Measurements from ENCODE around the gene CA6. TPM values are rescaled to one million over a fixed set of nuclear protein-coding genes. Genes with fewer than 3 reads are reported as not detected.
"Not testable (repeated sequence)": the region's sequence is repeated elsewhere in the genome, so short reads cannot be mapped to it uniquely, and the experiment has no call there.

CA6 gene
- polyA plus RNA-seq, 2 donors, result 0.06 TPM; not detected in 1

- H3K27ac ChIP-seq (ENCODE audit: low read depth in 2 of 2, low read length in 1 of 2), result no peak overlapping the region
- no peaks in the 10 kb centered on the region for H3K36me3 ChIP-seq (ENCODE audit: control insufficient read depth in 2 of 2, insufficient read depth in 2 of 2, low read length in 1 of 2)
- 91 to 93% methylated on average over 16 of the region's 16 CpGs for WGBS, 2 donors
- H3K27me3 ChIP-seq (ENCODE audit: control insufficient read depth in 1 of 2, insufficient read depth in 2 of 2, low read length in 2 of 2), result no peaks in the 10 kb centered on the region
- H3K9me3 ChIP-seq (ENCODE audit: control insufficient read depth in 2 of 2, insufficient read depth in 1 of 2, low read depth in 1 of 2, low read length in 1 of 2), result no peaks in the 10 kb centered on the region
- H3K4me1 ChIP-seq (ENCODE audit: control insufficient read depth in 2 of 2, insufficient read depth in 2 of 2, low read length in 1 of 2), result peaks cover 0 to 2% of the 10 kb centered on the region in 2 donors
- H3K4me3 ChIP-seq (ENCODE audit: low read depth in 1 of 2, low read length in 2 of 2), result no peak overlapping the region
Measured at GRCh38 chr1:8965121-8965820, 19.6 kb downstream of the CA6 start.

- WGBS, 2 donors, result 87 to 92% methylated on average over 4 of the region's 4 CpGs
- H3K27ac ChIP-seq (ENCODE audit: low read depth in 2 of 2, low read length in 1 of 2), result no peak overlapping the region
- no peaks in the 10 kb centered on the region for H3K27me3 ChIP-seq (ENCODE audit: control insufficient read depth in 1 of 2, insufficient read depth in 2 of 2, low read length in 2 of 2)
- no peak overlapping the region for H3K4me3 ChIP-seq (ENCODE audit: low read depth in 1 of 2, low read length in 2 of 2)
- H3K36me3 ChIP-seq (ENCODE audit: control insufficient read depth in 2 of 2, insufficient read depth in 2 of 2, low read length in 1 of 2), result no peaks in the 10 kb centered on the region
- H3K4me1 ChIP-seq (ENCODE audit: control insufficient read depth in 2 of 2, insufficient read depth in 2 of 2, low read length in 1 of 2), result peaks cover 0 to 2% of the 10 kb centered on the region in 2 donors
- H3K9me3 ChIP-seq (ENCODE audit: control insufficient read depth in 2 of 2, insufficient read depth in 1 of 2, low read depth in 1 of 2, low read length in 1 of 2), result no peaks in the 10 kb centered on the region
Measured at GRCh38 chr1:8966606-8967005, 20.9 kb downstream of the CA6 start.

DNA sequence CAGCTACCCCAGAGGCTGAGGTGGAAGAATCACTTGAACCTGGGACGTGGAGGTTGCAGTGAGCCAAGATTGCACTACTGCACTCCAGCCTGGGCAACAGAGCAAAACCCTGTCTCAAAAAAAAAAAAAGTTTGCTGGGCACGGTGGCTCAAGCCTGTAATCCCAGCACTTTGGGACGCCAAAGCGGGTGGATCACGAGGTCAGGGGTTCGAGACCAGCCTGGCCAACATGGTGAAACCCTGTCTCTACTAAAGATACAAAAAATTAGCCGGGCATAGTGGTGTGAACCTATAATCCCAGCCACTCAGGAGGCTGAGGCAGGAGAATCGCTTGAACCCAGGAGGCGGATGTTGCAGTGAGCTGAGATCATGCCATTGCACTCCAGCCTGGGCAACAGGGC, 23.2 kb downstream of the CA6 start:
- WGBS, 2 donors, result 91% methylated on average over 9 of the region's 9 CpGs
- H3K4me1 ChIP-seq (ENCODE audit: control insufficient read depth in 2 of 2, insufficient read depth in 2 of 2, low read length in 1 of 2); H3K27me3 ChIP-seq (ENCODE audit: control insufficient read depth in 1 of 2, insufficient read depth in 2 of 2, low read length in 2 of 2); H3K36me3 ChIP-seq (ENCODE audit: control insufficient read depth in 2 of 2, insufficient read depth in 2 of 2, low read length in 1 of 2); H3K27ac ChIP-seq (ENCODE audit: low read depth in 2 of 2, low read length in 1 of 2); H3K4me3 ChIP-seq (ENCODE audit: low read depth in 1 of 2, low read length in 2 of 2); H3K9me3 ChIP-seq (ENCODE audit: control insufficient read depth in 2 of 2, insufficient read depth in 1 of 2, low read depth in 1 of 2, low read length in 1 of 2): not testable (repeated sequence)

GRCh38 chr1:8969937-8970336, 24.3 kb downstream of the CA6 start:
- no peaks in the 10 kb centered on the region for H3K27me3 ChIP-seq (ENCODE audit: control insufficient read depth in 1 of 2, insufficient read depth in 2 of 2, low read length in 2 of 2)
- no peak overlapping the region for H3K27ac ChIP-seq (ENCODE audit: low read depth in 2 of 2, low read length in 1 of 2)
- no peak overlapping the region for H3K4me3 ChIP-seq (ENCODE audit: low read depth in 1 of 2, low read length in 2 of 2)
- no peaks in the 10 kb centered on the region for H3K4me1 ChIP-seq (ENCODE audit: control insufficient read depth in 2 of 2, insufficient read depth in 2 of 2, low read length in 1 of 2)
- H3K36me3 ChIP-seq (ENCODE audit: control insufficient read depth in 2 of 2, insufficient read depth in 2 of 2, low read length in 1 of 2), result no peaks in the 10 kb centered on the region
- no peaks in the 10 kb centered on the region for H3K9me3 ChIP-seq (ENCODE audit: control insufficient read depth in 2 of 2, insufficient read depth in 1 of 2, low read depth in 1 of 2, low read length in 1 of 2)
- 95% methylated on average over 7 of the region's 7 CpGs for WGBS, 2 donors

GRCh38 chr1:8970870-8971337, 25.2 kb downstream of the CA6 start:
- Histone ChIP-seq H3K27ac (ENCODE audit: low read depth in 2 of 2, low read length in 1 of 2) (no peak overlapping the region), H3K36me3 (ENCODE audit: control insufficient read depth in 2 of 2, insufficient read depth in 2 of 2, low read length in 1 of 2) (no peaks in the 10 kb centered on the region), H3K4me1 (ENCODE audit: control insufficient read depth in 2 of 2, insufficient read depth in 2 of 2, low read length in 1 of 2) (no peaks in the 10 kb centered on the region), H3K27me3 (ENCODE audit: control insufficient read depth in 1 of 2, insufficient read depth in 2 of 2, low read length in 2 of 2) (no peaks in the 10 kb centered on the region), H3K9me3 (ENCODE audit: control insufficient read depth in 2 of 2, insufficient read depth in 1 of 2, low read depth in 1 of 2, low read length in 1 of 2) (no peaks in the 10 kb centered on the region), H3K4me3 (ENCODE audit: low read depth in 1 of 2, low read length in 2 of 2) (no peak overlapping the region)
- WGBS, 2 donors, result 66 to 68% methylated on average over 9 of the region's 9 CpGs

DNA sequence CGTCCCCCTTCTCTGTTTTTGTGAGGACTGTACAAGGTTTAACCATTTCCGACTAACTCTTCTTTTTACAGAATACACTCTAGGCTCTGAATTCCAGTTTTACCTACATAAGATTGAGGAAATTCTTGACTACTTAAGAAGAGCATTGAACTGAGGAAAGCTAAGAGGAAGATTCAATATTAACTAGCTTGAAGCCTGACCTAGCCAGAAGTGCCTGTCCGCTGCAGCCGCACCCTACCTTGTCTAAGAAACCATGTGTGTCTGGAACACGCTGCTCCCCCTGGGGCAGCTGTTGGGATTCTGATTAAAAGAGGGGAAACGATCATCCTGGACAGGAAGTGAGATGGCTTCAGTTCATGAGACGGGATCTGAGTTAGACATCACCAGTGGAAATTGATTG, 28.9 kb downstream of the CA6 start:
- Histone ChIP-seq H3K27ac (ENCODE audit: low read depth in 2 of 2, low read length in 1 of 2) (no peak overlapping the region), H3K4me3 (ENCODE audit: low read depth in 1 of 2, low read length in 2 of 2) (no peak overlapping the region), H3K36me3 (ENCODE audit: control insufficient read depth in 2 of 2, insufficient read depth in 2 of 2, low read length in 1 of 2) (no peaks in the 10 kb centered on the region), H3K9me3 (ENCODE audit: control insufficient read depth in 2 of 2, insufficient read depth in 1 of 2, low read depth in 1 of 2, low read length in 1 of 2) (no peaks in the 10 kb centered on the region), H3K27me3 (ENCODE audit: control insufficient read depth in 1 of 2, insufficient read depth in 2 of 2, low read length in 2 of 2) (no peaks in the 10 kb centered on the region), H3K4me1 (ENCODE audit: control insufficient read depth in 2 of 2, insufficient read depth in 2 of 2, low read length in 1 of 2) (no peaks in the 10 kb centered on the region)
- 66 to 72% methylated on average over 7 of the region's 7 CpGs for WGBS, 2 donors

GRCh38 chr1:8976338-8976737, 30.7 kb downstream of the CA6 start:
- H3K27me3 ChIP-seq (ENCODE audit: control insufficient read depth in 1 of 2, insufficient read depth in 2 of 2, low read length in 2 of 2), result no peaks in the 10 kb centered on the region
- WGBS, 2 donors, result 82 to 83% methylated on average over 5 of the region's 5 CpGs
- H3K4me1 ChIP-seq (ENCODE audit: control insufficient read depth in 2 of 2, insufficient read depth in 2 of 2, low read length in 1 of 2), result no peaks in the 10 kb centered on the region
- H3K9me3 ChIP-seq (ENCODE audit: control insufficient read depth in 2 of 2, insufficient read depth in 1 of 2, low read depth in 1 of 2, low read length in 1 of 2), result no peaks in the 10 kb centered on the region
- H3K4me3 ChIP-seq (ENCODE audit: low read depth in 1 of 2, low read length in 2 of 2), result no peak overlapping the region
- no peak overlapping the region for H3K27ac ChIP-seq (ENCODE audit: low read depth in 2 of 2, low read length in 1 of 2)
- no peaks in the 10 kb centered on the region for H3K36me3 ChIP-seq (ENCODE audit: control insufficient read depth in 2 of 2, insufficient read depth in 2 of 2, low read length in 1 of 2)

GRCh38 chr1:8976896-8977450, 31.3 kb downstream of the CA6 start:
- Histone ChIP-seq H3K27me3 (ENCODE audit: control insufficient read depth in 1 of 2, insufficient read depth in 2 of 2, low read length in 2 of 2) (no peaks in the 10 kb centered on the region), H3K4me1 (ENCODE audit: control insufficient read depth in 2 of 2, insufficient read depth in 2 of 2, low read length in 1 of 2) (no peaks in the 10 kb centered on the region), H3K36me3 (ENCODE audit: control insufficient read depth in 2 of 2, insufficient read depth in 2 of 2, low read length in 1 of 2) (no peaks in the 10 kb centered on the region), H3K9me3 (ENCODE audit: control insufficient read depth in 2 of 2, insufficient read depth in 1 of 2, low read depth in 1 of 2, low read length in 1 of 2) (no peaks in the 10 kb centered on the region), H3K4me3 (ENCODE audit: low read depth in 1 of 2, low read length in 2 of 2) (no peak overlapping the region), H3K27ac (ENCODE audit: low read depth in 2 of 2, low read length in 1 of 2) (no peak overlapping the region)
- WGBS, 2 donors, result 83 to 87% methylated on average over 20 of the region's 20 CpGs

DNA sequence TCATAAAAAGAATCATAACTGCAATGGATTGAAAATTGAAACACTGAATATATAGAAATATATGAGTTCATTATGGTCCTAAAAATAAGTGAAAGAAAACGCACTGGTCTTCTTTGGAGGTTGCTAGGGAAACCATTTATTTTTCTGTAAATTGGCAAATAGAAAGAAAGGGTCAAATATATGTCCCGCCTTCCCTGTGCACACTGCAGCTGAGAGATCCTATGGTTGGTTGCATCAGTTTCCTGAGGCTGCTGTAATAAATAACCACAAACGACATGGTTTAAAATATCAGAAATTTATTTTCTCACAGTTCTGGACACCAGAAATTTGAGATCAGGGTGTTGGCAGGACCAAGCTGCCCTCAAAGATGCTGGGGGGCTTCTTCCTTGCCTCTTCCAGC, 35.0 kb downstream of the CA6 start:
- Histone ChIP-seq H3K27me3 (ENCODE audit: control insufficient read depth in 1 of 2, insufficient read depth in 2 of 2, low read length in 2 of 2) (no peaks in the 10 kb centered on the region), H3K27ac (ENCODE audit: low read depth in 2 of 2, low read length in 1 of 2) (no peak overlapping the region), H3K4me1 (ENCODE audit: control insufficient read depth in 2 of 2, insufficient read depth in 2 of 2, low read length in 1 of 2) (peaks cover 0 to 2% of the 10 kb centered on the region in 2 donors), H3K4me3 (ENCODE audit: low read depth in 1 of 2, low read length in 2 of 2) (no peak overlapping the region), H3K9me3 (ENCODE audit: control insufficient read depth in 2 of 2, insufficient read depth in 1 of 2, low read depth in 1 of 2, low read length in 1 of 2) (no peaks in the 10 kb centered on the region), H3K36me3 (ENCODE audit: control insufficient read depth in 2 of 2, insufficient read depth in 2 of 2, low read length in 1 of 2) (no peaks in the 10 kb centered on the region)
- WGBS, 2 donors, result 79 to 81% methylated on average over 3 of the region's 3 CpGs

- Histone ChIP-seq H3K27ac (ENCODE audit: low read depth in 2 of 2, low read length in 1 of 2) (no peak overlapping the region), H3K36me3 (ENCODE audit: control insufficient read depth in 2 of 2, insufficient read depth in 2 of 2, low read length in 1 of 2) (no peaks in the 10 kb centered on the region), H3K27me3 (ENCODE audit: control insufficient read depth in 1 of 2, insufficient read depth in 2 of 2, low read length in 2 of 2) (no peaks in the 10 kb centered on the region), H3K9me3 (ENCODE audit: control insufficient read depth in 2 of 2, insufficient read depth in 1 of 2, low read depth in 1 of 2, low read length in 1 of 2) (no peaks in the 10 kb centered on the region), H3K4me3 (ENCODE audit: low read depth in 1 of 2, low read length in 2 of 2) (no peak overlapping the region), H3K4me1 (ENCODE audit: control insufficient read depth in 2 of 2, insufficient read depth in 2 of 2, low read length in 1 of 2) (peaks cover 0 to 2% of the 10 kb centered on the region in 2 donors)
- WGBS, 2 donors, result 77 to 78% methylated on average over 2 of the region's 2 CpGs
Measured at GRCh38 chr1:8981169-8981568, 35.5 kb downstream of the CA6 start.
